GM12801 (cell line): ENCODE measurements around the gene SYNC.

Experiments used
- TF ChIP-seq, protein P1 (sequence below): IDR thresholded peaks from one replicate; pipeline ENCODE4 v1.5.1; 2011; ENCODE audit warnings: control low read depth; ENCODE audit not compliant: insufficient read length; ENCODE audit errors: extremely low read depth

The SYNC gene

GRCh38 chr1:32702599-32703478 lies at the start of gene SYNC:
Gene SYNC, minus strand, starts transcription at chr1:32702770. Its CDS starts 110 bp downstream, at chr1:32702660.
- TF ChIP-seq, protein P1, sequence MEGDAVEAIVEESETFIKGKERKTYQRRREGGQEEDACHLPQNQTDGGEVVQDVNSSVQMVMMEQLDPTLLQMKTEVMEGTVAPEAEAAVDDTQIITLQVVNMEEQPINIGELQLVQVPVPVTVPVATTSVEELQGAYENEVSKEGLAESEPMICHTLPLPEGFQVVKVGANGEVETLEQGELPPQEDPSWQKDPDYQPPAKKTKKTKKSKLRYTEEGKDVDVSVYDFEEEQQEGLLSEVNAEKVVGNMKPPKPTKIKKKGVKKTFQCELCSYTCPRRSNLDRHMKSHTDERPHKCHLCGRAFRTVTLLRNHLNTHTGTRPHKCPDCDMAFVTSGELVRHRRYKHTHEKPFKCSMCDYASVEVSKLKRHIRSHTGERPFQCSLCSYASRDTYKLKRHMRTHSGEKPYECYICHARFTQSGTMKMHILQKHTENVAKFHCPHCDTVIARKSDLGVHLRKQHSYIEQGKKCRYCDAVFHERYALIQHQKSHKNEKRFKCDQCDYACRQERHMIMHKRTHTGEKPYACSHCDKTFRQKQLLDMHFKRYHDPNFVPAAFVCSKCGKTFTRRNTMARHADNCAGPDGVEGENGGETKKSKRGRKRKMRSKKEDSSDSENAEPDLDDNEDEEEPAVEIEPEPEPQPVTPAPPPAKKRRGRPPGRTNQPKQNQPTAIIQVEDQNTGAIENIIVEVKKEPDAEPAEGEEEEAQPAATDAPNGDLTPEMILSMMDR: no peak

- TF ChIP-seq, protein P1: no peak
Observed at GRCh38 chr1:32749771-32750170, 47.2 kb upstream of the SYNC start.

- TF ChIP-seq, protein P1: no peak
Observed at GRCh38 chr1:32749332-32749731, 46.8 kb upstream of the SYNC start.

- TF ChIP-seq, protein P1: no peak
Observed at GRCh38 chr1:32748926-32749325, 46.4 kb upstream of the SYNC start.

GRCh38 chr1:32748348-32748747 lies 45.8 kb upstream of the SYNC start:
- TF ChIP-seq, protein P1: no peak

GRCh38 chr1:32746130-32746529 lies 43.6 kb upstream of the SYNC start:
- TF ChIP-seq, protein P1: no peak

GRCh38 chr1:32744071-32744425 lies 41.5 kb upstream of the SYNC start:
- TF ChIP-seq, protein P1: no peak
